MCF 10A (cell line): ENCODE results near the gene AIRE. TPM values are rescaled to one million over a fixed set of nuclear protein-coding genes. Genes with fewer than 3 reads are reported as not detected.

Experiments used
- BruUV-seq: library from RNA; stranded (reverse); fragments of 400-500 nt; replicated peaks from 2 replicates; lab custom pipeline; 2021; lab: Mats Ljungman, UMichigan
- CTCF ChIA-PET: fragments of 300-600 bp; sonication (Branson Sonifier 250); formaldehyde crosslinking; extraction: SDS; loops from one replicate; lab custom pipeline; 2021; ENCODE audit warnings: antibody characterized with exemption, inconsistent platforms; lab: Yijun Ruan, JAX
- POLR2A ChIA-PET: fragments of 300-600, 350-650 bp; sonication (Branson Sonifier 250); formaldehyde crosslinking; extraction: SDS; loops from one replicate; lab custom pipeline; 2020; ENCODE audit warnings: antibody characterized with exemption, inconsistent platforms; lab: Yijun Ruan, JAX
- DNase-seq: peaks from one replicate; pipeline ENCODE4 v3.0.0-alpha.2; 2018; ENCODE audit not compliant: unreplicated experiment
- H3K27ac Mint-ChIP-seq: one replicate; pipeline ENCODE4 v1.8.0; 2022; ENCODE audit warnings: mild to moderate bottlenecking, low read depth, mixed read lengths; ENCODE audit not compliant: unreplicated experiment
- H3K27me3 Mint-ChIP-seq: one replicate; pipeline ENCODE4 v1.8.0; 2022; ENCODE audit warnings: mixed read lengths; ENCODE audit not compliant: insufficient read depth, unreplicated experiment
- H3K36me3 Mint-ChIP-seq: one replicate; pipeline ENCODE4 v1.8.0; 2022; ENCODE audit warnings: mild to moderate bottlenecking, moderate library complexity, mixed read lengths; ENCODE audit not compliant: insufficient read depth, unreplicated experiment
- H3K4me1 Mint-ChIP-seq: one replicate; pipeline ENCODE4 v1.8.0; 2022; ENCODE audit warnings: mixed read lengths; ENCODE audit not compliant: insufficient read depth, unreplicated experiment
- H3K4me3 Mint-ChIP-seq: one replicate; pipeline ENCODE4 v1.8.0; 2022; ENCODE audit warnings: mild to moderate bottlenecking, moderate library complexity, mixed read lengths; ENCODE audit not compliant: unreplicated experiment
- H3K9me3 Mint-ChIP-seq: one replicate; pipeline ENCODE4 v1.8.0; 2022; ENCODE audit warnings: mixed read lengths; ENCODE audit not compliant: unreplicated experiment
- intact Hi-C: fragments of 100-400 bp; cut with micrococcal nuclease; formaldehyde crosslinking; loops from 2 replicates; pipeline ENCODE4 v1.14.1; 2022
- total RNA-seq: library from RNA; stranded (reverse); gene quantifications from 2 replicates; pipeline ENCODE4 v1.2.3, GENCODE V29; 2022
- TF ChIP-seq, protein P1 (sequence below): fragments of 200-600 bp; IDR thresholded peaks from one replicate; pipeline ENCODE4 v1.8.0; 2022; ENCODE audit warnings: antibody characterized with exemption, mild to moderate bottlenecking; ENCODE audit not compliant: unreplicated experiment

Gene AIRE
- total RNA-seq, 1 experiment from 2014 or later: not detected

DNA sequence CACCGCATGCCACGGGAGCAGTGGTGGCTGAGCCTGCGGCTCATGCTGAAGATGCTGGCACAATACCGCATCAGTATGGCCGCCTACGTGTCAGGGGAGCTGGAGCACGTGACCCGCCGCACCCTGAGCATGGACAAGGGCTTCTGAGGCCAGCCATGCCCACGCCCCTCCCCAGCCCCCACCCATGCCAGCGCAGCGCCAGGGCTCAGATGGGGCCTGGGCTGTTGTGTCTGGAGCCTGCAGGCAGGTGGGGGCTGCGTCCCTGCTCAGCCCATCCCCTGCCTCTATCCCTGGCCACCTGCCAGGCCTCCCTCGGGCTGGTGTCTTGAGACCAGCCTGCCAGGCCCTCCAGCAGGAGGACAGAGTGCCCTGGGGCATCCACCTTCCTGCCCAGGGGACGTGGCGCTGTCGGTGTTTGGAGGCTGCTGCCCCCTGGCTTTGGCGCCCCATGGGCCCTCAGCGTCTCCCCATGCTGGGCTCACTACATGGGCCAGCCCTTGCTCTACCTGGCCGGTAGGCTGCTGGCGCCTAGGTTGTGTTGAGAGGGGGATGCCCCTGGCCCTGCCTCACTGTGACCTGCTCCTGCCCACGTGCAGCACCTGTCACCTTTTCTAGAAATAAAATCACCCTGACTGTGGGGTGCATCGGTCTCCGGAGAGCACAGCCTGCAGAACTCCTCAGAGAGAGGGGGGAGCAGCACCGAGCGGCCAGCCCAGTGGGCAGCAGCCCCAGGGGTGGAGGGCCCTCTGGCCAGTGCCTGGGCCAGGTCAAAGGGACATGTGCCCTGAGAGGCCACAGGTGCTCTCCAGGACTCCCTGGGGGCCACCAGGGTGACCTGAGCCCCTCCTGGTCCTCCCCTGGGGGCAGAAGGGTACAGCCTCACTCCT, 41.3 kb downstream of the AIRE start:
- TF ChIP-seq, protein P1, sequence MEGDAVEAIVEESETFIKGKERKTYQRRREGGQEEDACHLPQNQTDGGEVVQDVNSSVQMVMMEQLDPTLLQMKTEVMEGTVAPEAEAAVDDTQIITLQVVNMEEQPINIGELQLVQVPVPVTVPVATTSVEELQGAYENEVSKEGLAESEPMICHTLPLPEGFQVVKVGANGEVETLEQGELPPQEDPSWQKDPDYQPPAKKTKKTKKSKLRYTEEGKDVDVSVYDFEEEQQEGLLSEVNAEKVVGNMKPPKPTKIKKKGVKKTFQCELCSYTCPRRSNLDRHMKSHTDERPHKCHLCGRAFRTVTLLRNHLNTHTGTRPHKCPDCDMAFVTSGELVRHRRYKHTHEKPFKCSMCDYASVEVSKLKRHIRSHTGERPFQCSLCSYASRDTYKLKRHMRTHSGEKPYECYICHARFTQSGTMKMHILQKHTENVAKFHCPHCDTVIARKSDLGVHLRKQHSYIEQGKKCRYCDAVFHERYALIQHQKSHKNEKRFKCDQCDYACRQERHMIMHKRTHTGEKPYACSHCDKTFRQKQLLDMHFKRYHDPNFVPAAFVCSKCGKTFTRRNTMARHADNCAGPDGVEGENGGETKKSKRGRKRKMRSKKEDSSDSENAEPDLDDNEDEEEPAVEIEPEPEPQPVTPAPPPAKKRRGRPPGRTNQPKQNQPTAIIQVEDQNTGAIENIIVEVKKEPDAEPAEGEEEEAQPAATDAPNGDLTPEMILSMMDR: no peak
- BruUV-seq: TSS peak; percentile 53
- ChIA-PET POLR2A (no interaction called here), CTCF (interaction anchor here (1.6 kb wide), 1 partner anchor 11 kb away, joined by 4 read pairs; no protein-coding TSS in a partner anchor)
- Mint-ChIP-seq H3K36me3 (peaks cover 19% of the 10 kb centered on the region), H3K27ac (no peak overlapping the region), H3K4me1 (no peaks in the 10 kb centered on the region), H3K27me3 (no peaks in the 10 kb centered on the region), H3K4me3 (no peak overlapping the region), H3K9me3 (no peaks in the 10 kb centered on the region)
- intact Hi-C loops: no loop called here
- no peak for DNase-seq

DNA sequence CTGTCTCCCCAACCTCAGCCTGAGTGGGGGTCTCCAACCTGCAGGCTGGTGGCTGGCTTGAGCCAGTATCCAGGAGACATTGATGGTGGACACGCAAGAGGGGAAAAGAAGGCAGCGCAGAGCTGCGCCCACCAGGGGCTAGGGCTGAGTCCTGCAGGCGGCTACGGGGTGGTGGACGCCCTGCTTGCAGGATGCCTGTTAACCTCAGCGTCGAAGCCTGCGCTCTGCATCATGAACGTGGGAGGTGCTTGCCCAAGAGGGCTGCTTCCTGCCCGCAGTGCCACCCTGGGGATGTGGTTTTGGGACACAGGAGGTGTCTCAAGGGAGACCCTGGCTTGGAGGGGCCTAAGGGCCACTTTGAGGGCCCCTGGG, 41.9 kb downstream of the AIRE start:
- intact Hi-C loops: no loop called here

DNA sequence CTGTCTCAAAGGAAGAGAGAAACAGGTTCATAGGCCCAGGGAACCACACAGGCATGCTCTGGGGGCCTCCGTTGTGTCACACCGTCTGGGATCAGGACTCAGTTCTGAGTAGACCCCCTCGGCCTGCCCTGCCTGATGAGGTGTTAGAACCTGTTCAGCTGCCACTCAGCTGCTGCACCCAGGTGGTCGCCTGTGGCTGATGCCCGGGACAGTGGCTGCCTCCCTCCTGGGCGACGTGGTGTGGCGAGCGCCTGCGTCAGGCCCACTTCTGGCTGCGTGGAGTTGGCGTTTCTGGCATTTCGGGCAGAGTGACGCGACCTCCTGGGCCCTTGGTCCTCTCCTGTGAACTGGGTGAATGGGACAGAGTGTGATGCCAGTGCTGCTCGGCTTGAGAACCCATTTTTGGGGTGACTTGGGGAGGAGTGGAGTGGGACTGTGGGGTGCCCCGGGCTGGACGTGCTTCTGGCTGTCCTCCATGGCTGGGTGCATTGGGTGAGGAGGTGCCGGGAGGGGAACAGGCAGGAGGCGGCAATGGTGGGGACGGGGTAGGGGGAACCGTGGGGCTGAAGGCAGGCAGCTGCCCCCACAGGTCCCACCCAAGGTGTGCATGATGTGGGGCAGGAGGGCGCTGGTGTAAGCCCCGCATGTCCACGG, 42.7 kb downstream of the AIRE start:
- TF ChIP-seq, protein P1: no peak
- ChIA-PET CTCF (no interaction called here), POLR2A (interaction anchor here (0.7 to 2.8 kb wide), 2 partner anchors 9 to 10 kb away, joined by 3 to 9 read pairs; partner anchors contain the start of gene CFAP410)
- Mint-ChIP-seq H3K27me3 (no peaks in the 10 kb centered on the region), H3K36me3 (peaks cover 21% of the 10 kb centered on the region), H3K27ac (no peak overlapping the region), H3K9me3 (no peaks in the 10 kb centered on the region), H3K4me3 (no peak overlapping the region), H3K4me1 (no peaks in the 10 kb centered on the region)
- DNase-seq: no peak
- intact Hi-C loops: no loop called here
- no TSS peak for BruUV-seq

More for the DNA sequence above, 41.9 kb downstream of the AIRE start:
- ChIA-PET POLR2A (interaction anchor here (2.8 kb wide), 1 partner anchor 11 kb away, joined by 9 read pairs; the partner anchor contains the start of gene CFAP410), CTCF (no interaction called here)
- no peaks in the 10 kb centered on the region for H3K27me3 Mint-ChIP-seq
- no peak overlapping the region for H3K27ac Mint-ChIP-seq
- TF ChIP-seq, protein P1: no peak
- H3K36me3 Mint-ChIP-seq: peaks cover 19% of the 10 kb centered on the region
- BruUV-seq: no TSS peak
- H3K4me3 Mint-ChIP-seq: no peak overlapping the region
- DNase-seq: no peak
- no peaks in the 10 kb centered on the region for H3K4me1 Mint-ChIP-seq
- H3K9me3 Mint-ChIP-seq: no peaks in the 10 kb centered on the region
